Activated CD4-positive, alpha-beta T cell treated with anti-CD3 and anti-CD28 coated beads for 1 hour (primary cell): Measurements from ENCODE around the gene NME3.

Experiments used
- DNase-seq: peaks from one replicate; pipeline ENCODE4 v3.0.0-alpha.2; 2020

The NME3 gene

GRCh38 chr16:1768061-1768766 lies 3.1 kb downstream of the NME3 start:
- DNase-seq, result no peak

GRCh38 chr16:1767116-1767994 lies 4.0 kb downstream of the NME3 start:
- DNase-seq, result no peak

- DNase-seq, result no peak
Observed at GRCh38 chr16:1766701-1767100, 4.6 kb downstream of the NME3 start.

- DNase-seq, result no peak
Observed at GRCh38 chr16:1766231-1766630, 5.1 kb downstream of the NME3 start.

GRCh38 chr16:1765826-1766225 lies 5.5 kb downstream of the NME3 start:
- DNase-seq, result no peak

- DNase-seq, result no peak
Observed at GRCh38 chr16:1764971-1765370, 6.4 kb downstream of the NME3 start.

- no peak for DNase-seq
Observed at GRCh38 chr16:1763521-1764511, 7.5 kb downstream of the NME3 start.

GRCh38 chr16:1762879-1763520 lies 8.3 kb downstream of the NME3 start:
- no peak for DNase-seq

- DNase-seq, result no peak
Observed at GRCh38 chr16:1762196-1762878, 9.0 kb downstream of the NME3 start.

- no peak for DNase-seq
Observed at GRCh38 chr16:1761751-1762150, 9.6 kb downstream of the NME3 start.

GRCh38 chr16:1760911-1761310 lies 10.4 kb downstream of the NME3 start:
- no peak for DNase-seq

GRCh38 chr16:1759511-1759910 lies 11.8 kb downstream of the NME3 start:
- no peak for DNase-seq

GRCh38 chr16:1758923-1759322 lies 12.4 kb downstream of the NME3 start:
- DNase-seq, result no peak

- no peak for DNase-seq
Observed at GRCh38 chr16:1757714-1758461, 13.5 kb downstream of the NME3 start.

- DNase-seq, result no peak
Observed at GRCh38 chr16:1754204-1754603, 17.1 kb downstream of the NME3 start.

GRCh38 chr16:1752853-1753252 lies 18.5 kb downstream of the NME3 start:
- no peak for DNase-seq

- no peak for DNase-seq
Observed at GRCh38 chr16:1751946-1752345, 19.4 kb downstream of the NME3 start.

GRCh38 chr16:1749152-1750117 lies 21.9 kb downstream of the NME3 start:
- DNase-seq, result no peak

GRCh38 chr16:1747934-1748333 lies 23.4 kb downstream of the NME3 start:
- no peak for DNase-seq

- no peak for DNase-seq
Observed at GRCh38 chr16:1746693-1747195, 24.6 kb downstream of the NME3 start.
